SU-DHL-6 (cell line): ENCODE measurements around the gene SREK1IP1.

Source experiments
- CTCF ChIP-seq: fragments of 200-600 bp; sonication (generic); IDR thresholded peaks from one replicate; pipeline ENCODE4 v1.5.1; 2017; ENCODE audit warnings: antibody characterized with exemption, mild to moderate bottlenecking, low read length, moderate library complexity; ENCODE audit not compliant: insufficient read depth, poor library complexity, severe bottlenecking
- EZH2phosphoT487 ChIP-seq: fragments of 200-600 bp; sonication (generic), shearing (Covaris generic); conservative IDR thresholded peaks from 2 replicates; pipeline ENCODE4 v1.6.1; 2018; ENCODE audit warnings: mild to moderate bottlenecking, antibody characterized with exemption, low read length, moderate library complexity, mixed read lengths

GRCh38 chr5:64814073-64814472 is 45.6 kb upstream of the SREK1IP1 start:
- TF ChIP-seq CTCF (no peak), EZH2phosphoT487 (no peak)
